Activated T-helper 1 cell treated with anti-CD3 and anti-CD28 coated beads, Interleukin-2, amount 50 U/mL, for 16 hours (primary cell): ENCODE data around the gene GMCL1.
A peak's percentile ranks its signal among the peaks of the same experiment; 100 is the strongest.
"Not testable (repeated sequence)": the region's sequence is repeated elsewhere in the genome, so short reads cannot be mapped to it uniquely, and the experiment has no call there.

Experiments used
- DNase-seq, 2 donors: peaks; one replicate each; pipeline ENCODE4 v3.0.0-alpha.2; 2020; ENCODE audit warnings: low read depth in 1 of 2, low spot score in 1 of 2

Gene GMCL1, protein sequence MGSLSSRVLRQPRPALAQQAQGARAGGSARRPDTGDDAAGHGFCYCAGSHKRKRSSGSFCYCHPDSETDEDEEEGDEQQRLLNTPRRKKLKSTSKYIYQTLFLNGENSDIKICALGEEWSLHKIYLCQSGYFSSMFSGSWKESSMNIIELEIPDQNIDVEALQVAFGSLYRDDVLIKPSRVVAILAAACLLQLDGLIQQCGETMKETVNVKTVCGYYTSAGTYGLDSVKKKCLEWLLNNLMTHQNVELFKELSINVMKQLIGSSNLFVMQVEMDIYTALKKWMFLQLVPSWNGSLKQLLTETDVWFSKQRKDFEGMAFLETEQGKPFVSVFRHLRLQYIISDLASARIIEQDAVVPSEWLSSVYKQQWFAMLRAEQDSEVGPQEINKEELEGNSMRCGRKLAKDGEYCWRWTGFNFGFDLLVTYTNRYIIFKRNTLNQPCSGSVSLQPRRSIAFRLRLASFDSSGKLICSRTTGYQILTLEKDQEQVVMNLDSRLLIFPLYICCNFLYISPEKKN

DNA sequence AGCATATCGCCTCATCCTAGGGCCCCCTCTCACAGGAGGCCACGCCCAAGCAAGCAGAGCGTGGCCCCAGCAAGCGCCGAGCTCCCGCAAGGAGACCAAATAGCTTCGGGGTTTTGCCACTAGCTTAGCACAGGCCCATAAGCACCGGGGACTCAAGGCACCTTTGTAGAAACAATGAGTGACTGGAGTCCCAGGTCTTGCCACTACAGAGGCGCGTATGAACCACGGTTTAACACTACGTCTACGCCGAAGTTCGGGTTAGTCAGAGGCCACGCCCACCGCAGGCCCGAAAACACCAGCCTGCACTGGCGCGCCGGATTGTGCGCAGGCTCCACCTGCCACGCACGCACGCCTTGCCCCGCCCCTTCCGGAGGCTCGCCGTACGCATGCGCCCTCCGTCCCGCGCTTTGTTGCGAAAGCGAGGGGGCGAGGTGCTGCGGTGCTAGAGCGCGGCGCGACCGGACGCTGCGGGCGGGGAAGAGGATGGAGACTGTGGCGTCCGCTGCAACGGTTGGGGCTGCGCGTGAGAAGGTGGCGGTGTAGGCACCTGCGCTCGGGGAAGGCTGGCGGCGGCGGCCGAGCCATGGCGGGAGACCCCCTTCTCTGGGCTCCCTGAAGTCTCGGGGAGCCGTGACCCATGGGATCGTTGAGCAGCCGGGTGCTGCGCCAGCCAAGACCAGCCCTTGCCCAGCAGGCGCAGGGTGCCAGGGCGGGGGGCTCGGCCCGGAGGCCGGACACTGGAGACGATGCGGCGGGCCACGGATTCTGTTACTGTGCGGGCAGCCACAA lies at the start of gene GMCL1:
Gene GMCL1, plus strand, starts transcription at position 405 of the 789 bp plus-strand sequence. Its CDS starts 233 bp downstream, at position 638.
- DNase-seq, result peak; percentile 98

DNA sequence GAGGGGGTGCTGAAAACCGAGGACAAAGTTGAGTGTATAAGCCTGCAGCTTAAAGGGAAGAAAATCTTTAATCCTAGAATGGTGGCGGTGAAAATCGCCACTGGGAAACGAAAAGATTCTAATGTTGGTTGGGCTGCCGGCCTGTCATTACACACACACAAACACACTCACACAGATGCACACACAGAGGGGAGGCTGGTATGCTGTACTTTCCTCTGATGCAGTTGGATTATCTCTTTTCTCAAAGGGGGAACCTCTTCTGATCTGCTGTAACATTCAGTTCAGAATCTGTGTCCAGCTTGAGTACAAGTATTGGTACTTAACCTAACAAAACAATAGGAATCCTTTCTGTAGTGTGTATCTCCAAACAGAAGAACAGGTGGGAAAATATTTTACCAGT lies 48.5 kb upstream of the GMCL1 start:
- no peak for DNase-seq

- no peak for DNase-seq
Measured at GRCh38 chr2:69781321-69782248, 47.9 kb upstream of the GMCL1 start.

GRCh38 chr2:69784228-69784627 lies 45.2 kb upstream of the GMCL1 start:
- DNase-seq, result no peak

DNA sequence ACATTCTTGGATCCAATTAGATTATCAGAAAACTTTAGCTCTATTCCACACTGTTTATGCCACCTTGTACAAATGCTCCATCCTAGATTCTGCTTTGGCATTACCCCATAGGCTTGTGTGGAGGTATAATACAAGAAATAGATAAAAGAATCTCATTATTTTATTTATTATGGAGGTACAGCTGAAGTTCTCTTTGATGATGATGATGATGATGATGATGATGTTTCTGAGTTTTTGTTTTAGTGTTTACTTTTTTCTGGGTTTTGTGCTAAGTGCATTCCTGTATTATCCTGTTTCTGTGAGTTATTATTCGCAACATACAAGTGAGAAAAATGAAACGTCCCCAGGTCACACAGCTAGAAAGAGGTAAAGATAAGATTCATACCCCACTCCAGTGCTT lies 44.1 kb upstream of the GMCL1 start:
- DNase-seq, result no peak

DNA sequence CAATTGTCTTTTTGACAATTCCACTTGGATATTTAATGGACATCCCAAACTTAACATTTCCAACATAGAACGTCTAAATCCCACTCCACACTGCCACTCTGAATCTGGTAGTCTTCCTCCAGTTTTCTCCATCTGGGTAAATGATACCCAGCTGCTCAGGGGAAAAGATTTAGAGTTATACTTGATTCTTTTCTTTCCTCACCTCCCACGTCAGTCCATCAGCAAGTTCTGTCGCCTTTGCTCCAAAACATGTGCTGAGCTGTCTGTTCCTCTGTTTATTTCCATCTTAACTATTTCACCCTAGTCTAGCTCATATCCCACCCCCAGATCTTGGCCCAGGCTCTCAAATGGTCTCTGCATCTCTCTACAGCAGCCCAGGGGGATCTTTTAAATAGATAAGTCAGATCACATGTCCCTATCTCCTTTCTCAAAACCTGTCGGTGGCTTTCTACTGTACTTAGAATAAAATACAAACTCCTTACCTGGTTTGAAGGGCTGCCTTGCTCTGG lies 43.4 kb upstream of the GMCL1 start:
- no peak for DNase-seq

- no peak for DNase-seq
Measured at GRCh38 chr2:69789175-69789721, 40.2 kb upstream of the GMCL1 start.

DNA sequence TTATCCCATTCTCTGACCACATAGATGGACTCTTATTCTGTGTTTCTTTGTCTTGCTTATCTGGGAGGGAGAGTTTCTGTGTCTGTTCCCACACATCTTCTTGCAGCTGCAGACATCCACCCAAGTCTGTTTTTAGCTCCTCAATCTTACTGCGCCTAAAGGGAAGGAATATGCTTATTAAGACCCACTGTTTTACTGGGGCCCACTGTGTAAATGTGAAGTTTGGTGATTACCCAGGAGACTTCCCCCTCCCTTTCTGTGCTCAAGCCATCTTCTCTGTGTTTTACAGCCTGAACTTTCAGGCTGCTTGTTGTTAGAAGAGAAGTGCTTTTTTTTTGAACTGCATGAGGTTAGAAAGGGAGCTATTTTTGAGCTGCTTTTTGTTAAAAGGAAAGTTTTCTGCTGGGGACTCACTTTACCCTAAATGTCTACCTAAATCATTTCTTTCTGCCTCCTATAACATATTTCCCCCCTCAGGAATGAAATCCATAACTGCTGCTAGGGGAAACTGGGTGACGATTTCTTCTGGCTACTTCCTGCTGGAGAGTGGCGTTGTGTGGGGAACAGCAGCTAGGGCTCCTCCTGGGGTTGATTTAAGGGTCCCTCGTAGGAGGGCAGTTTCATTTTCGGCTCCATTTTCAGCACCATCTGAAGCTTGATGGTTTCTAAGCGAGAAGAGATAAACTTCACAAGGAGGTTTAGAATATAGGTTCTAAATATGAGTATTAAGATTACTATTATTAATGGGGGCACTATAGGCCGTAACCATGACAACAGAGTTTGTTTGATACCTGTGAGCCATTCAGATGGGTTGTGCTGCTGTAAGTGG lies 39.5 kb upstream of the GMCL1 start:
- no peak for DNase-seq

DNA sequence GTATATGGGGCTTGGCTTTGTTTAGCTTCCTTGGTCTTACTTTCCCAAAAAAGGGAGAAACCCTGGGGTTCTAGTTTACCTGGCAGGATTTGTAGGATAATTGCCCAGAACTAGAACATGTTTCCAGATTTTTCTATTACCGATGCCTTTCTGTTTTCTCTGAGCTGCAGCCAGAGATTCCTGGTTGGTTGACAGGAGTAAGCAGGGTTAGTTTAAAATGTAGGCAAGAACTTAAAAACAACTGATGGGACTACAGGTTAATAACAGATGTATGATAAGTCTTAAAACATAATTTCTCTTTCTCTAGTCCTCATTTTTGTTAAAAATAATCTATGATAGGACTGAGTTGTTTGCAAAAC lies 38.9 kb upstream of the GMCL1 start:
- DNase-seq, result no peak

GRCh38 chr2:69791045-69791444 lies 38.4 kb upstream of the GMCL1 start:
- no peak for DNase-seq

DNA sequence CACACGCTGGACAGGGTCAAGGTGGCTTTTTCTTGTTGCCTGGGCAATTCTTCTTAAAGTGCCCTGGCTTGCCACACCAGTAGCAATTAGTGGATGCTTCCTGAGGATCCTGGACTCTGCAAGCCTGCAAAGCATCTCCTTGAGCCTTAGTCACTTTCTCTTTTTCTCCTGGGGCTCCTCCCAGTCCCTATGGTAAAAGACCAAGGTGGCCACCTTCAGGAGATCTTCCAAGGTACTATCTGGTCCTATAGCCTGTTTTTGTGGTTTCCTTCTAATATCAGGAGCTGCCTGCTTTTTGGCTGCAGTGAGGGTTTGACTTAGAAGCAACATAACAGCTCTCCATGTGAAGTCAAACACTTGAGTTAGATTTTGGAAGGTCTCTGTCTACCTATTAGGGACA lies 33.3 kb upstream of the GMCL1 start:
- no peak for DNase-seq

- DNase-seq, result no peak
Measured at GRCh38 chr2:69797235-69797634, 32.2 kb upstream of the GMCL1 start.

DNA sequence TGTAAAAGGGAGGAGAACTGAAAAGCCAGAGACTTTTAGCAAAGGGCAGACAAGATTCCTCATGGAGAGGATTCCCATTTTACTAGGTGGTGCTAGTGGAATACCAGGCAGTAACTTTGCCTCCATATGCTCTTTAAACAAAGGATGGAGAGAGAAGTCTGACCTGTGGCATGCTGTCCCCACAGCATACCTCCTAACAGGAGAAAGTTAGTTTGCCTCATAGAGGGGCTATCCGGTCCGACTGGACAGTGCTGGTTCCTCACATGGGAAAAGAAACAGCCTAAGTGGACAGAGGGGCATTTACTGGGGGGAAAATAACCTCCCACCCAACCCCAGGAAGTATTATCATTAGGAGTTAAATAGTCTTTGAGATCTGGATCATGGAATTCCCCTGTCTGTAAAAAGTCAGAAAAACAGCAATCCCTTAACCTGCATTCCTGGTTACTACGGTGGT lies 31.6 kb upstream of the GMCL1 start:
- no peak for DNase-seq

DNA sequence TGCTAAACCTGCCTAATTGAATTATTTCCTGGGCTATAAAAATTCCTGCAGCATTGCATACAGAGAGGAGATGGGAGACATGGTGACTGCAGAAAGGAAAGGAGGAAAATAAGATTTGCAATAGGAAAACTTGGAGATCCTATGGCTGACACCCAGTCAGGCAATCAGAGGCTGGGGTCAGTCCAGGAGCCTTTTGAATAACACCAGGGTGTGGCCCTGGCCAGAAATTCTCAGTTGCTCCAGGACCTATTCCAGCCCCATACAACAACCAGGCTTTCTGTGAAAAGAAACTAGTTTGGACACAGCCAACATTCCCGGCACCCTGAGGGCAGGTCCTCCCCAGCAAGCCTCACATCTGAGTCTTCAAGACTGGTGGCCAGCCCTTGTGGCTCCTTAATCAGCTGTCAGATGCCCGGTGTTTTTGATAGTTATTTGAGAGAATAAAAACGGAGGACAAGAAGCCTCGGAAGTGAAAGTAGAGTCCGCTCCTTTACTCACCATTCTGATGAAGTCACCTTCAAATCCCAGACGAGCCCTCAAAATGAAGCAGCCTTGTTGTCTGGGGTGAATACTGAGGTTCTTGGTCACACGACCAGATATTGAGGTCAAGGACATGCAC lies 31.1 kb upstream of the GMCL1 start:
- DNase-seq, result no peak

DNA sequence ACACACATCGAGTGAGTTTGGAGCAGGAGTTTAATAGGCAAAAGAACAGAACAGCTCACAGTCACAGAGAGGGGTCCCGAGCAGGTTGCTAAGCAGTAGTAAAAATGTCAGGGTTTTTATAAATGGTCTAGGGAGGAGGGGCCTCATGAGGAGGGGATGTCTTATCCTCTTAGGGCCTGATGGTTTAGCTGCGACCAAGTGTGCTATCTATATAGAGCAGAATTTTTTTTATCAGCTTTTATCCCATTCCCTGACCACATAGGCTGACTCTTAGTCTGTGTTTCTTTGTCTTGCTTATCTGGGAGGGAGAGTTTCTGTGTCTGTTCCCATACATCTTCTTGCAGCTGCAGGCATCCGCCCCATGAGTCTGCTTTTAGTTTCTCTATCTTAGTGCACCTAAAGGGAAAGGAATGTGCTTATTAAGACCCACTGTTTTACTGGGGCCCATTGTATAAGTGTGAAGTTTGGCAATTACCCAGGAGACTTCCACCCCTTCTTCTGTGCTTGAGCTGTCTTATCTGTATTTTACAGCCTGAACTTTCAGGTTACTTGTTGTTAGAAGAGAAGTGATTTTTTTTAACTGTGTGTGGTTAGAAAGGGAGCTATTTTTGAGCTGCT lies 30.4 kb upstream of the GMCL1 start:
- DNase-seq, result no peak

DNA sequence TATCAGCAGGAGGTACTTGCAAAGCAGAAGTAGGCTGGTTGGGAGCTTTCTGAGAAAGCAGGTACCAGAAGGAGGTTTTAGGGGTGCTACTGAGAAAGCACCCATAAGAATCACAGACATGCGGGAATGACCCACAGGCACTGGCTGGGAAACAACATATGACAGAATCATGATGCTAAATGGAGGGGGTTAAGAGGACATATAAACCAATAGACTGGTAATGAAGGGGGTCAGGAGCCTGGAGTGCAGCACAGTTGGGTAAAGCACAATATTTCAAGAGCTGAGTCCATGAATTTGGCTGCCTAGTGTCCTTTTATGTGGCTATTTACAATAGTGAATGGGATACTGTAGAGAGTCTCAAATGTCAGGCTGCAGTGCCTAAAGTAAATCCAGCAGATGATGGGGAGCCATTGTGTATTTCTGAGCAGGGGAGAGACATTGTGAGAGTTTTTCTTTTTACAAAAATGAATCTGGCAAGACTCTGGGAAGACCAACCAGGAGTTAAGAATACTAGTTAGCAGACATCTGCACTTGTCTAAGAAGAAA lies 27.6 kb upstream of the GMCL1 start:
- DNase-seq, result no peak

GRCh38 chr2:69802781-69803367 lies 26.6 kb upstream of the GMCL1 start:
- DNase-seq, result not testable (repeated sequence)

GRCh38 chr2:69804416-69804815 lies 25.0 kb upstream of the GMCL1 start:
- DNase-seq, result no peak
